Loucy (cell line): Measurements from ENCODE around the gene ELN.

Experiments used
- EZH2phosphoT487 ChIP-seq: fragments of 200-600 bp; IDR thresholded peaks from 2 replicates; pipeline ENCODE4 v1.6.1; 2018; ENCODE audit warnings: antibody characterized with exemption, mild to moderate bottlenecking, moderate library complexity, borderline replicate concordance
- TF ChIP-seq, protein P1 (sequence below): fragments of 200-600 bp; sonication (generic); conservative IDR thresholded peaks from 2 replicates; pipeline ENCODE4 v1.5.1; 2014; ENCODE audit warnings: mild to moderate bottlenecking, antibody characterized with exemption, low read length

- TF ChIP-seq, protein P1, sequence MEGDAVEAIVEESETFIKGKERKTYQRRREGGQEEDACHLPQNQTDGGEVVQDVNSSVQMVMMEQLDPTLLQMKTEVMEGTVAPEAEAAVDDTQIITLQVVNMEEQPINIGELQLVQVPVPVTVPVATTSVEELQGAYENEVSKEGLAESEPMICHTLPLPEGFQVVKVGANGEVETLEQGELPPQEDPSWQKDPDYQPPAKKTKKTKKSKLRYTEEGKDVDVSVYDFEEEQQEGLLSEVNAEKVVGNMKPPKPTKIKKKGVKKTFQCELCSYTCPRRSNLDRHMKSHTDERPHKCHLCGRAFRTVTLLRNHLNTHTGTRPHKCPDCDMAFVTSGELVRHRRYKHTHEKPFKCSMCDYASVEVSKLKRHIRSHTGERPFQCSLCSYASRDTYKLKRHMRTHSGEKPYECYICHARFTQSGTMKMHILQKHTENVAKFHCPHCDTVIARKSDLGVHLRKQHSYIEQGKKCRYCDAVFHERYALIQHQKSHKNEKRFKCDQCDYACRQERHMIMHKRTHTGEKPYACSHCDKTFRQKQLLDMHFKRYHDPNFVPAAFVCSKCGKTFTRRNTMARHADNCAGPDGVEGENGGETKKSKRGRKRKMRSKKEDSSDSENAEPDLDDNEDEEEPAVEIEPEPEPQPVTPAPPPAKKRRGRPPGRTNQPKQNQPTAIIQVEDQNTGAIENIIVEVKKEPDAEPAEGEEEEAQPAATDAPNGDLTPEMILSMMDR: no peak
- no peak for TF ChIP-seq EZH2phosphoT487
Observed at GRCh38 chr7:74033372-74034311, 5.7 kb downstream of the ELN start.
